Smooth muscle cell (in vitro differentiated cells): Measurements from ENCODE around the gene CD28. TPM values are rescaled to one million over a fixed set of nuclear protein-coding genes. Genes with fewer than 3 reads are reported as not detected.
A peak's percentile ranks its signal among the peaks of the same experiment; 100 is the strongest.

Source experiments
- DNase-seq: peaks from one replicate; lab custom pipeline; 2025; ENCODE audit not compliant: unreplicated experiment; lab: John Stamatoyannopoulos, UW
- H2AFZ ChIP-seq: fragments of 200-600 bp; sonication (generic); 2 replicates; pipeline ENCODE4 v1.6.0; 2016; ENCODE audit warnings: antibody characterized with exemption, low read depth, mild to moderate bottlenecking
- H3F3A ChIP-seq: fragments of 200-600 bp; sonication (generic); 2 replicates; pipeline ENCODE4 v1.6.0; 2017; ENCODE audit warnings: antibody characterized with exemption, low read depth
- H3K27ac ChIP-seq: fragments of 200-600 bp; sonication (generic); 2 replicates; pipeline ENCODE4 v1.5.1; 2016; ENCODE audit warnings: low read depth, mild to moderate bottlenecking
- H3K27me3 ChIP-seq: fragments of 200-600 bp; sonication (generic); 2 replicates; pipeline ENCODE4 v1.6.1; 2016; ENCODE audit warnings: low read depth, mild to moderate bottlenecking
- H3K36me3 ChIP-seq: fragments of 200-600 bp; sonication (generic); 2 replicates; pipeline ENCODE4 v1.5.1; 2016; ENCODE audit warnings: low read depth
- H3K4me1 ChIP-seq: fragments of 200-600 bp; sonication (generic); 2 replicates; pipeline ENCODE4 v1.5.1; 2016; ENCODE audit warnings: low read depth
- H3K4me2 ChIP-seq: fragments of 200-600 bp; sonication (generic); 2 replicates; pipeline ENCODE4 v1.6.0; 2016; ENCODE audit warnings: mild to moderate bottlenecking
- H3K4me3 ChIP-seq: fragments of 200-600 bp; sonication (generic); 2 replicates; pipeline ENCODE4 v1.5.1; 2016; ENCODE audit warnings: mild to moderate bottlenecking
- H3K79me2 ChIP-seq: fragments of 200-600 bp; sonication (generic); 2 replicates; pipeline ENCODE4 v1.6.0; 2016; ENCODE audit warnings: low read depth, mild to moderate bottlenecking
- H3K9ac ChIP-seq: fragments of 200-600 bp; sonication (generic); 2 replicates; pipeline ENCODE4 v1.6.0; 2016; ENCODE audit warnings: low read depth
- H3K9me3 ChIP-seq: fragments of 200-600 bp; sonication (generic); replicated peaks from 2 replicates; pipeline ENCODE4 v1.5.1; 2016; ENCODE audit warnings: low read depth
- H4K20me1 ChIP-seq: fragments of 200-600 bp; sonication (generic); 2 replicates; pipeline ENCODE4 v1.6.0; 2016; ENCODE audit warnings: low read depth
- CTCF ChIP-seq: fragments of 200-600 bp; sonication (generic); IDR thresholded peaks from 2 replicates; pipeline ENCODE4 v1.5.1; 2017; ENCODE audit warnings: borderline replicate concordance, mild to moderate bottlenecking, antibody characterized with exemption; ENCODE audit not compliant: insufficient read depth, poor library complexity, severe bottlenecking
- WGBS: methylation state at CpG from one replicate; pipeline ENCODE4 v1.1.7; 2016; ENCODE audit warnings: low lambda C conversion rate; 5-methylcytosine and 5-hydroxymethylcytosine counted together
- polyA plus RNA-seq: library from polyadenylated mRNA; unstranded; fragments of >200 nt; fragmentation: Nextera tagmentation; extraction: Ambion mirVana; gene quantifications from 2 replicates; pipeline ENCODE4 v1.2.1, GENCODE V29; 2016
- total RNA-seq: library from RNA; depleted of rRNA; stranded (reverse); fragments of >200 nt; gene quantifications from 2 replicates; pipeline ENCODE4 v1.2.3, GENCODE V29; 2014

CD28 gene
- total and polyA plus RNA-seq, 2 experiments from 2014 or later = not detected

GRCh38 chr2:203756161-203756560 is 49.7 kb downstream of the CD28 start:
- no peaks in the 10 kb centered on the region for H3F3A ChIP-seq
- no peak for DNase-seq
- H3K27me3 ChIP-seq = no peaks in the 10 kb centered on the region
- H3K9me3 ChIP-seq = peaks cover 4% of the 10 kb centered on the region
- 91% methylated on average over 1 of the region's 1 CpG for WGBS
- no peaks in the 10 kb centered on the region for H3K36me3 ChIP-seq
- no peak overlapping the region for H3K4me2 ChIP-seq
- no peak overlapping the region for H3K9ac ChIP-seq
- H3K4me1 ChIP-seq = no peaks in the 10 kb centered on the region
- no peak overlapping the region for H3K27ac ChIP-seq
- H4K20me1 ChIP-seq = no peaks in the 10 kb centered on the region
- no peaks in the 10 kb centered on the region for H3K79me2 ChIP-seq
- H2AFZ ChIP-seq = no peak overlapping the region
- TF ChIP-seq CTCF = no peak
- H3K4me3 ChIP-seq = no peak overlapping the region

GRCh38 chr2:203758841-203759689 is 52.6 kb downstream of the CD28 start:
- Histone ChIP-seq H3K27me3 (no peaks in the 10 kb centered on the region), H4K20me1 (no peaks in the 10 kb centered on the region), H2AFZ (peak overlapping the region; percentile 18), H3K36me3 (no peaks in the 10 kb centered on the region), H3K9me3 (peaks cover 4% of the 10 kb centered on the region), H3K4me1 (no peaks in the 10 kb centered on the region), H3K4me2 (peak overlapping the region; percentile 52), H3K9ac (no peak overlapping the region), H3K27ac (peak overlapping the region; percentile 71), H3K79me2 (no peaks in the 10 kb centered on the region), H3F3A (no peaks in the 10 kb centered on the region), H3K4me3 (no peak overlapping the region)
- 58% methylated on average over 4 of the region's 4 CpGs for WGBS
- DNase-seq = no peak
- no peak for TF ChIP-seq CTCF

GRCh38 chr2:203759690-203760365 is 53.4 kb downstream of the CD28 start:
- Histone ChIP-seq H3K4me1 (no peaks in the 10 kb centered on the region), H3K79me2 (no peaks in the 10 kb centered on the region), H3K27me3 (no peaks in the 10 kb centered on the region), H3K9ac (no peak overlapping the region), H3F3A (no peaks in the 10 kb centered on the region), H4K20me1 (no peaks in the 10 kb centered on the region), H2AFZ (peak overlapping the region; percentile 18), H3K36me3 (no peaks in the 10 kb centered on the region), H3K27ac (peak overlapping the region; percentile 71), H3K4me3 (no peak overlapping the region), H3K4me2 (peak overlapping the region; percentile 52), H3K9me3 (peaks cover 3% of the 10 kb centered on the region)
- TF ChIP-seq CTCF = no peak
- DNase-seq = no peak
- 72% methylated on average over 4 of the region's 4 CpGs for WGBS
